DMS79 treated with DMSO at 0.1 percent for 48 hours (cell line): ENCODE measurements around the gene UBE3B.

Source experiments
- DNase-seq: peaks from one replicate; lab custom pipeline; 2025; lab: John Stamatoyannopoulos, UW

Gene UBE3B

GRCh38 chr12:109494348-109494881, 17.0 kb downstream of the UBE3B start:
- DNase-seq: no peak

- no peak for DNase-seq
Measured at GRCh38 chr12:109495012-109495411, 17.6 kb downstream of the UBE3B start.

GRCh38 chr12:109496306-109496705, 18.9 kb downstream of the UBE3B start:
- no peak for DNase-seq

GRCh38 chr12:109497675-109498074, 20.2 kb downstream of the UBE3B start:
- no peak for DNase-seq

- DNase-seq: no peak
Measured at GRCh38 chr12:109500406-109501185, 23.2 kb downstream of the UBE3B start.

- no peak for DNase-seq
Measured at GRCh38 chr12:109501299-109501698, 23.9 kb downstream of the UBE3B start.

- no peak for DNase-seq
Measured at GRCh38 chr12:109502332-109502731, 24.9 kb downstream of the UBE3B start.

- no peak for DNase-seq
Measured at GRCh38 chr12:109503611-109504010, 26.2 kb downstream of the UBE3B start.

GRCh38 chr12:109504068-109504467, 26.6 kb downstream of the UBE3B start:
- peak; percentile 44 for DNase-seq

- DNase-seq: peak; percentile 91
Measured at GRCh38 chr12:109510196-109510595, 32.8 kb downstream of the UBE3B start.

GRCh38 chr12:109512608-109513007, 35.2 kb downstream of the UBE3B start:
- DNase-seq: peak; percentile 92

GRCh38 chr12:109513051-109513450, 35.6 kb downstream of the UBE3B start:
- no peak for DNase-seq

- peak; percentile 59 for DNase-seq
Measured at GRCh38 chr12:109513977-109514376, 36.5 kb downstream of the UBE3B start.

GRCh38 chr12:109517619-109518018, 40.2 kb downstream of the UBE3B start:
- DNase-seq: peak; percentile 28

- peak; percentile 75 for DNase-seq
Measured at GRCh38 chr12:109518820-109519665, 41.6 kb downstream of the UBE3B start.

- DNase-seq: no peak
Measured at GRCh38 chr12:109519787-109520186, 42.4 kb downstream of the UBE3B start.

- no peak for DNase-seq
Measured at GRCh38 chr12:109521831-109522230, 44.4 kb downstream of the UBE3B start.

- DNase-seq: peak; percentile 60
Measured at GRCh38 chr12:109523071-109523470, 45.6 kb downstream of the UBE3B start.

GRCh38 chr12:109523504-109523903, 46.1 kb downstream of the UBE3B start:
- DNase-seq: peak; percentile 40

- no peak for DNase-seq
Measured at GRCh38 chr12:109524466-109525278, 47.2 kb downstream of the UBE3B start.

- no peak for DNase-seq
Measured at GRCh38 chr12:109525279-109525585, 47.8 kb downstream of the UBE3B start.

GRCh38 chr12:109527489-109528123, 50.2 kb downstream of the UBE3B start:
- no peak for DNase-seq
